ENCODE measurements around the gene OR10H5. TPM values are rescaled to one million over a fixed set of nuclear protein-coding genes. Genes with fewer than 3 reads are reported as not detected.
"Not testable (repeated sequence)": the region's sequence is repeated elsewhere in the genome, so short reads cannot be mapped to it uniquely, and the experiment has no call there.

Gene OR10H5
- total RNA-seq, 4 donors from 2014 or later = not detected

GRCh38 chr19:15788594-15789270 lies 1.3 kb downstream of the OR10H5 start:
- Histone ChIP-seq H3K4me1 (peaks cover 0 to 8% (median 0%) of the 10 kb centered on the region in 4 donors), H3K27me3 (no peaks in the 10 kb centered on the region), H3K9me3 (no peaks in the 10 kb centered on the region), H3K36me3 (no peaks in the 10 kb centered on the region), H3K4me3 (no peak overlapping the region), H3K27ac (peak overlapping the region in 1 of 4 donors; percentile 49)
- TF ChIP-seq CTCF (IDR thresholded peaks at IDR 0.05) (no peak), POLR2A (IDR thresholded peaks at IDR 0.05) (no peak)
- DNase-seq = no peak

GRCh38 chr19:15790096-15790495 lies 2.6 kb downstream of the OR10H5 start:
- no peak for TF ChIP-seq CTCF (IDR thresholded peaks at IDR 0.05)
- TF ChIP-seq POLR2A (IDR thresholded peaks at IDR 0.05) = no peak
- peak in 2 of 3 donors; percentile 55 to 74 for DNase-seq
- H3K27me3 ChIP-seq = no peaks in the 10 kb centered on the region
- H3K4me3 ChIP-seq = no peak overlapping the region
- no peak overlapping the region for H3K27ac ChIP-seq
- peaks cover 0 to 8% (median 0%) of the 10 kb centered on the region in 4 donors for H3K4me1 ChIP-seq
- H3K36me3 ChIP-seq = no peaks in the 10 kb centered on the region
- no peaks in the 10 kb centered on the region for H3K9me3 ChIP-seq

GRCh38 chr19:15794279-15794678 lies 6.8 kb downstream of the OR10H5 start:
- H3K36me3 ChIP-seq, H3K27me3 ChIP-seq, DNase-seq, H3K9me3 ChIP-seq, H3K27ac ChIP-seq, H3K4me1 ChIP-seq, H3K4me3 ChIP-seq: not testable (repeated sequence)

- Histone ChIP-seq H3K4me3 (no peak overlapping the region), H3K27me3 (no peaks in the 10 kb centered on the region), H3K4me1 (no peaks in the 10 kb centered on the region), H3K36me3 (no peaks in the 10 kb centered on the region), H3K9me3 (no peaks in the 10 kb centered on the region), H3K27ac (no peak overlapping the region)
- peak in 1 of 3 donors; percentile 71 for DNase-seq
- TF ChIP-seq CTCF (IDR thresholded peaks at IDR 0.05) (peak in 4 of 6 experiments; percentile 26 to 76 (median 71)), POLR2A (IDR thresholded peaks at IDR 0.05) (no peak)
Observed at GRCh38 chr19:15810335-15810734, 22.9 kb downstream of the OR10H5 start.

- Histone ChIP-seq H3K4me1 (no peaks in the 10 kb centered on the region), H3K27me3 (no peaks in the 10 kb centered on the region), H3K4me3 (no peak overlapping the region), H3K27ac (no peak overlapping the region), H3K36me3 (no peaks in the 10 kb centered on the region), H3K9me3 (no peaks in the 10 kb centered on the region)
- TF ChIP-seq POLR2A (IDR thresholded peaks at IDR 0.05) (no peak), CTCF (IDR thresholded peaks at IDR 0.05) (no peak)
- no peak for DNase-seq
Observed at GRCh38 chr19:15811476-15811875, 24.0 kb downstream of the OR10H5 start.

- Histone ChIP-seq H3K27me3 (no peaks in the 10 kb centered on the region), H3K4me1 (no peaks in the 10 kb centered on the region), H3K36me3 (no peaks in the 10 kb centered on the region), H3K9me3 (no peaks in the 10 kb centered on the region), H3K27ac (no peak overlapping the region), H3K4me3 (no peak overlapping the region)
- peak in 1 of 3 donors; percentile 64 for DNase-seq
- peak in 4 of 6 experiments; percentile 30 to 74 (median 66) for TF ChIP-seq CTCF (IDR thresholded peaks at IDR 0.05)
- TF ChIP-seq POLR2A (IDR thresholded peaks at IDR 0.05) = no peak
Observed at GRCh38 chr19:15812060-15812722, 24.7 kb downstream of the OR10H5 start.
